ENCODE results near the gene FAF1. TPM values are rescaled to one million over a fixed set of nuclear protein-coding genes. Genes with fewer than 3 reads are reported as not detected.

Gene FAF1
- total and polyA plus RNA-seq, 2 donors (not counting 1 experiment from before 2014, with no cell fraction given), result 39.6 to 40.0 TPM

GRCh38 chr1:50787266-50787665 lies 172.8 kb downstream of the FAF1 start:
- Histone ChIP-seq H3K4me2 (ENCODE audit: extremely low read depth, insufficient read depth, low read length) (no peak overlapping the region), H3K4me3 (replicated peaks in 1 of 4; ENCODE audit: control extremely low read depth in 1 of 4, insufficient read depth in 1 of 4, low read depth in 3 of 4, low read length in 4 of 4) (no peak overlapping the region), H4K20me1 (ENCODE audit: control insufficient read depth, extremely low read depth, insufficient read depth, low read length) (no peaks in the 10 kb centered on the region), H2AFZ (ENCODE audit: low read length) (no peak overlapping the region), H3K36me3 (ENCODE audit: control insufficient read depth, insufficient read depth, low read length) (no peaks in the 10 kb centered on the region), H3K79me2 (ENCODE audit: control insufficient read depth, insufficient read depth, low read length) (no peaks in the 10 kb centered on the region), H3K9ac (ENCODE audit: insufficient read depth, low read length) (no peak overlapping the region), H3K4me1 (ENCODE audit: control insufficient read depth, extremely low read depth, insufficient read depth, low read length) (no peaks in the 10 kb centered on the region), H3K9me3 (ENCODE audit: control insufficient read depth, insufficient read depth, low read depth, low read length) (no peaks in the 10 kb centered on the region), H3K27ac (ENCODE audit: insufficient read depth, low read length) (no peak overlapping the region), H3K27me3 (ENCODE audit: control insufficient read depth, insufficient read depth, low read length) (no peaks in the 10 kb centered on the region)
- DNase-seq (ENCODE audit: low read depth in 2 of 2), result no peak
- no peak for TF ChIP-seq CTCF (conservative IDR thresholded peaks at IDR 0.05 in 1 of 2, IDR thresholded peaks at IDR 0.05 in 1 of 2; ENCODE audit: low read depth in 1 of 2, low read length in 2 of 2)
- TF ChIP-seq EZH2 (IDR thresholded peaks at IDR 0.05; ENCODE audit: low read length, missing control alignments), result no peak

- Histone ChIP-seq H2AFZ (ENCODE audit: low read length) (peak overlapping the region; percentile 21), H3K4me2 (ENCODE audit: extremely low read depth, insufficient read depth, low read length) (peak overlapping the region; percentile 75), H3K36me3 (ENCODE audit: control insufficient read depth, insufficient read depth, low read length) (no peaks in the 10 kb centered on the region), H3K9me3 (ENCODE audit: control insufficient read depth, insufficient read depth, low read depth, low read length) (no peaks in the 10 kb centered on the region), H3K9ac (ENCODE audit: insufficient read depth, low read length) (no peak overlapping the region), H3K4me3 (replicated peaks in 1 of 4; ENCODE audit: control extremely low read depth in 1 of 4, insufficient read depth in 1 of 4, low read depth in 3 of 4, low read length in 4 of 4) (peak overlapping the region; percentile 8 to 56 (median 29)), H4K20me1 (ENCODE audit: control insufficient read depth, extremely low read depth, insufficient read depth, low read length) (no peaks in the 10 kb centered on the region), H3K27me3 (ENCODE audit: control insufficient read depth, insufficient read depth, low read length) (no peaks in the 10 kb centered on the region), H3K27ac (ENCODE audit: insufficient read depth, low read length) (no peak overlapping the region), H3K79me2 (ENCODE audit: control insufficient read depth, insufficient read depth, low read length) (no peaks in the 10 kb centered on the region), H3K4me1 (ENCODE audit: control insufficient read depth, extremely low read depth, insufficient read depth, low read length) (no peaks in the 10 kb centered on the region)
- TF ChIP-seq CTCF (conservative IDR thresholded peaks at IDR 0.05 in 1 of 2, IDR thresholded peaks at IDR 0.05 in 1 of 2; ENCODE audit: low read depth in 1 of 2, low read length in 2 of 2), result no peak
- no peak for TF ChIP-seq EZH2 (IDR thresholded peaks at IDR 0.05; ENCODE audit: low read length, missing control alignments)
- DNase-seq (ENCODE audit: low read depth in 2 of 2), result peak in 1 of 2 donors; percentile 15
These were observed 176.8 kb downstream of the FAF1 start for GRCh38 chr1:50783286-50783685.

- Histone ChIP-seq H3K4me3 (replicated peaks in 1 of 4; ENCODE audit: control extremely low read depth in 1 of 4, insufficient read depth in 1 of 4, low read depth in 3 of 4, low read length in 4 of 4) (no peak overlapping the region), H3K79me2 (ENCODE audit: control insufficient read depth, insufficient read depth, low read length) (no peaks in the 10 kb centered on the region), H3K4me2 (ENCODE audit: extremely low read depth, insufficient read depth, low read length) (no peak overlapping the region), H3K9ac (ENCODE audit: insufficient read depth, low read length) (no peak overlapping the region), H2AFZ (ENCODE audit: low read length) (no peak overlapping the region), H3K9me3 (ENCODE audit: control insufficient read depth, insufficient read depth, low read depth, low read length) (no peaks in the 10 kb centered on the region), H3K4me1 (ENCODE audit: control insufficient read depth, extremely low read depth, insufficient read depth, low read length) (no peaks in the 10 kb centered on the region), H3K27me3 (ENCODE audit: control insufficient read depth, insufficient read depth, low read length) (no peaks in the 10 kb centered on the region), H4K20me1 (ENCODE audit: control insufficient read depth, extremely low read depth, insufficient read depth, low read length) (no peaks in the 10 kb centered on the region), H3K36me3 (ENCODE audit: control insufficient read depth, insufficient read depth, low read length) (no peaks in the 10 kb centered on the region), H3K27ac (ENCODE audit: insufficient read depth, low read length) (no peak overlapping the region)
- no peak for DNase-seq (ENCODE audit: low read depth in 2 of 2)
- TF ChIP-seq EZH2 (IDR thresholded peaks at IDR 0.05; ENCODE audit: low read length, missing control alignments) (no peak), CTCF (conservative IDR thresholded peaks at IDR 0.05 in 1 of 2, IDR thresholded peaks at IDR 0.05 in 1 of 2; ENCODE audit: low read depth in 1 of 2, low read length in 2 of 2) (no peak)
These were observed 179.3 kb downstream of the FAF1 start for GRCh38 chr1:50780797-50781196.
